H1 (cell line): ENCODE results near the gene ZFPL1. TPM values are rescaled to one million over a fixed set of nuclear protein-coding genes. Genes with fewer than 3 reads are reported as not detected.

ENCODE experiments used
- microRNA-seq, 2 experiments: library from miRNA; unstranded; fragments of <30 nt; microRNA quantifications; one replicate each; pipeline versions ENCODE4 to v1.2.0, GENCODE V29; 2016 to 2020; ENCODE audit warnings: borderline microRNAs expressed in 2 of 2, borderline number of aligned reads in 2 of 2, borderline replicate concordance in 1 of 2
- polyA plus RNA-seq, 7 experiments: library from polyadenylated mRNA; depleted of rRNA in 3 of 7; stranded (reverse) in 5 of 7; unstranded in 2 of 7; fragments of >200 nt in 5 of 7; fragments of 200-250 nt in 2 of 7; gene quantifications; 1 replicate in 5 of 7; 2 replicates in 1 of 7; 4 replicates in 1 of 7; pipeline versions ENCODE4 v1.2.1 to v1.2.3, GENCODE V29; 2011 to 2013; ENCODE audit warnings: missing spikeins in 2 of 7, mixed read lengths in 2 of 7
- small RNA-seq: library from polyadenylated mRNA; stranded (forward); fragments of <200 nt; extraction: miRNeasy Mini kit (QIAGEN cat#:217004); gene quantifications from one replicate; pipeline ENCODE3, GENCODE V24; 2013; ENCODE audit not compliant: insufficient read depth
- total RNA-seq: library from RNA; stranded (reverse); fragmentation: NEBNext Ultra II Directional; extraction: Animal tissue kit (Norgen Biotek cat#: 25700); gene quantifications from 2 replicates; pipeline ENCODE4 v1.2.1, GENCODE V29; 2021

The ZFPL1 gene
- total and polyA plus RNA-seq, 2 of the 8 experiments (the other 6 are each of a cell fraction or from before 2014, with no cell fraction given) = 21.5 to 76.8 TPM

Small RNA genes lying within 50 kb of the gene (microRNA-seq; reads per million reads assigned to microRNA genes)
- 0 reads per million in 2 experiments for gene MIR6751

Small RNA genes lying within 50 kb of the gene (small RNA-seq; reads per million reads assigned to genes)
- gene SNX15 = not detected

Other genes starting within 250 kb of the ZFPL1 start
- 10.6 and 12.3 TPM in 2 replicates for gene CDC42BPG, start 239.6 kb upstream of the ZFPL1 start, total RNA-seq
- gene CDC42BPG, start 239.6 kb upstream of the ZFPL1 start, polyA plus RNA-seq (2011; rRNA removed) = 3.7 and 6.7 TPM in 2 replicates
- 36.9 and 42.9 TPM in 2 replicates for gene EHD1, start 205.6 kb upstream of the ZFPL1 start, total RNA-seq
- 31.5 and 54.0 TPM in 2 replicates for gene EHD1, start 205.6 kb upstream of the ZFPL1 start, polyA plus RNA-seq (2011; rRNA removed)
- 20.9 and 22.1 TPM in 2 replicates for gene ATG2A, start 167.0 kb upstream of the ZFPL1 start, total RNA-seq
- 12.1 and 19.8 TPM in 2 replicates for gene ATG2A, start 167.0 kb upstream of the ZFPL1 start, polyA plus RNA-seq (2011; rRNA removed)
- 5.1 and 5.8 TPM in 2 replicates for gene PPP2R5B, start 159.5 kb upstream of the ZFPL1 start, total RNA-seq
- 4.9 and 6.3 TPM in 2 replicates for gene PPP2R5B, start 159.5 kb upstream of the ZFPL1 start, polyA plus RNA-seq (2011; rRNA removed)
- 0.97 and 1.5 TPM in 2 replicates for gene GPHA2, start 148.3 kb upstream of the ZFPL1 start, total RNA-seq
- gene GPHA2, start 148.3 kb upstream of the ZFPL1 start, polyA plus RNA-seq (2011; rRNA removed) = 4.4 and 5.4 TPM in 2 replicates
- gene MAJIN, start 112.1 kb upstream of the ZFPL1 start, total RNA-seq = not detected in 2 replicates
- gene MAJIN, start 112.1 kb upstream of the ZFPL1 start, polyA plus RNA-seq (2011; rRNA removed) = not detected in 2 replicates
- 1.4 and 2.0 TPM in 2 replicates for gene BATF2, start 87.3 kb upstream of the ZFPL1 start, total RNA-seq
- gene BATF2, start 87.3 kb upstream of the ZFPL1 start, polyA plus RNA-seq (2011; rRNA removed) = 3.1 and 4.6 TPM in 2 replicates
- gene ARL2, start 70.1 kb upstream of the ZFPL1 start, total RNA-seq = 184 and 186 TPM in 2 replicates
- 535 and 640 TPM in 2 replicates for gene ARL2, start 70.1 kb upstream of the ZFPL1 start, polyA plus RNA-seq (2011; rRNA removed)
- 18.3 and 19.6 TPM in 2 replicates for gene SNX15, start 56.8 kb upstream of the ZFPL1 start, total RNA-seq
- 13.0 and 20.2 TPM in 2 replicates for gene SNX15, start 56.8 kb upstream of the ZFPL1 start, polyA plus RNA-seq (2011; rRNA removed)
- 19.4 and 23.3 TPM in 2 replicates for gene SAC3D1, start 43.0 kb upstream of the ZFPL1 start, total RNA-seq
- 25.8 and 41.3 TPM in 2 replicates for gene SAC3D1, start 43.0 kb upstream of the ZFPL1 start, polyA plus RNA-seq (2011; rRNA removed)
- gene NAALADL1, start 25.7 kb upstream of the ZFPL1 start, total RNA-seq = 7.5 and 8.1 TPM in 2 replicates
- 9.9 and 12.6 TPM in 2 replicates for gene NAALADL1, start 25.7 kb upstream of the ZFPL1 start, polyA plus RNA-seq (2011; rRNA removed)
- 87.0 and 90.0 TPM in 2 replicates for gene CDCA5, start 182 bp upstream of the ZFPL1 start, total RNA-seq
- gene CDCA5, start 182 bp upstream of the ZFPL1 start, polyA plus RNA-seq (2011; rRNA removed) = 39.2 and 53.7 TPM in 2 replicates
- gene VPS51, start 12.0 kb downstream of the ZFPL1 start, total RNA-seq = 97.4 and 108 TPM in 2 replicates
- 142 and 193 TPM in 2 replicates for gene VPS51, start 12.0 kb downstream of the ZFPL1 start, polyA plus RNA-seq (2011; rRNA removed)
- gene TM7SF2, start 27.6 kb downstream of the ZFPL1 start, total RNA-seq = 40.1 and 42.4 TPM in 2 replicates
- 96.0 and 141 TPM in 2 replicates for gene TM7SF2, start 27.6 kb downstream of the ZFPL1 start, polyA plus RNA-seq (2011; rRNA removed)
- 13.0 and 14.8 TPM in 2 replicates for gene ZNHIT2, start 33.5 kb downstream of the ZFPL1 start, total RNA-seq
- gene ZNHIT2, start 33.5 kb downstream of the ZFPL1 start, polyA plus RNA-seq (2011; rRNA removed) = 16.1 and 23.4 TPM in 2 replicates
- gene FAU, start 37.9 kb downstream of the ZFPL1 start, total RNA-seq = 860 and 896 TPM in 2 replicates
- 826 and 846 TPM in 2 replicates for gene FAU, start 37.9 kb downstream of the ZFPL1 start, polyA plus RNA-seq (2011; rRNA removed)
- 54.0 and 55.3 TPM in 2 replicates for gene MRPL49, start 38.1 kb downstream of the ZFPL1 start, total RNA-seq
- 77.8 and 84.8 TPM in 2 replicates for gene MRPL49, start 38.1 kb downstream of the ZFPL1 start, polyA plus RNA-seq (2011; rRNA removed)
- 29.4 and 34.0 TPM in 2 replicates for gene SYVN1, start 50.3 kb downstream of the ZFPL1 start, total RNA-seq
- 27.8 and 37.5 TPM in 2 replicates for gene SYVN1, start 50.3 kb downstream of the ZFPL1 start, polyA plus RNA-seq (2011; rRNA removed)
- not detected in 2 replicates for gene SPDYC, start 86.0 kb downstream of the ZFPL1 start, total RNA-seq
- 0.15 and 0.31 TPM in 2 replicates for gene SPDYC, start 86.0 kb downstream of the ZFPL1 start, polyA plus RNA-seq (2011; rRNA removed)
- gene CAPN1, start 97.7 kb downstream of the ZFPL1 start, total RNA-seq = 194 and 200 TPM in 2 replicates
- 233 and 337 TPM in 2 replicates for gene CAPN1, start 97.7 kb downstream of the ZFPL1 start, polyA plus RNA-seq (2011; rRNA removed)
- gene POLA2, start 177.7 kb downstream of the ZFPL1 start, total RNA-seq = 31.2 and 34.6 TPM in 2 replicates
- gene POLA2, start 177.7 kb downstream of the ZFPL1 start, polyA plus RNA-seq (2011; rRNA removed) = 48.1 and 55.9 TPM in 2 replicates
- gene CDC42EP2, start 230.6 kb downstream of the ZFPL1 start, total RNA-seq = 11.7 and 11.8 TPM in 2 replicates
- gene CDC42EP2, start 230.6 kb downstream of the ZFPL1 start, polyA plus RNA-seq (2011; rRNA removed) = 13.3 and 19.4 TPM in 2 replicates
- 67.2 and 79.2 TPM in 2 replicates for gene DPF2, start 249.6 kb downstream of the ZFPL1 start, total RNA-seq
- gene DPF2, start 249.6 kb downstream of the ZFPL1 start, polyA plus RNA-seq (2011; rRNA removed) = 53.6 and 88.1 TPM in 2 replicates